DLD1 (cell line): ENCODE measurements around the gene NRGN.
"Not testable (repeated sequence)": the region's sequence is repeated elsewhere in the genome, so short reads cannot be mapped to it uniquely, and the experiment has no call there.

Experiments used
- in situ Hi-C: cut with HindIII; loops from 2 replicates; pipeline ENCODE4 v1.10.0; 2017; ENCODE audit warnings: low sequenced_read_pairs

The NRGN gene

GRCh38 chr11:124756033-124756752, 16.5 kb downstream of the NRGN start:
- in situ Hi-C loops = no loop called here

- in situ Hi-C loops = no loop called here
Measured at GRCh38 chr11:124756753-124757227, 17.0 kb downstream of the NRGN start.

GRCh38 chr11:124757320-124757719, 17.6 kb downstream of the NRGN start:
- in situ Hi-C loops = no loop called here

- in situ Hi-C loops = no loop called here
Measured at GRCh38 chr11:124758355-124759265, 18.9 kb downstream of the NRGN start.

GRCh38 chr11:124759266-124760204, 19.8 kb downstream of the NRGN start:
- in situ Hi-C loops = no loop called here

GRCh38 chr11:124760205-124760652, 20.5 kb downstream of the NRGN start:
- in situ Hi-C loops = no loop called here

- in situ Hi-C loops = no loop called here
Measured at GRCh38 chr11:124760806-124761205, 21.1 kb downstream of the NRGN start.

- in situ Hi-C loops = no loop called here
Measured at GRCh38 chr11:124761301-124762104, 21.8 kb downstream of the NRGN start.

GRCh38 chr11:124762105-124762623, 22.4 kb downstream of the NRGN start, which contains the start of gene ESAM:
TSS of gene ESAM (minus strand) at chr11:124762290. CDS start at chr11:124762154, 136 bp downstream.
- in situ Hi-C loops = no loop called here

- in situ Hi-C loops = no loop called here
Measured at GRCh38 chr11:124762624-124763155, 22.9 kb downstream of the NRGN start.

GRCh38 chr11:124763156-124763947, 23.6 kb downstream of the NRGN start:
- in situ Hi-C loops = no loop called here

GRCh38 chr11:124766156-124766555, 26.4 kb downstream of the NRGN start:
- in situ Hi-C loops = no loop called here

- in situ Hi-C loops = no loop called here
Measured at GRCh38 chr11:124768914-124769313, 29.2 kb downstream of the NRGN start.

GRCh38 chr11:124769806-124770774, 30.3 kb downstream of the NRGN start:
- in situ Hi-C loops = no loop called here

GRCh38 chr11:124770959-124771358, 31.2 kb downstream of the NRGN start:
- in situ Hi-C loops = not testable (repeated sequence)

GRCh38 chr11:124776865-124777645, 37.3 kb downstream of the NRGN start:
- in situ Hi-C loops = no loop called here

- in situ Hi-C loops = no loop called here
Measured at GRCh38 chr11:124778281-124778680, 38.5 kb downstream of the NRGN start.
